ENCODE results near the gene SLC8A2. TPM values are rescaled to one million over a fixed set of nuclear protein-coding genes. Genes with fewer than 3 reads are reported as not detected.
A peak's percentile ranks its signal among the peaks of the same experiment; 100 is the strongest.

SLC8A2 gene
- total RNA-seq, 2 experiments from 2014 or later, result 0.13 to 0.36 TPM

DNA sequence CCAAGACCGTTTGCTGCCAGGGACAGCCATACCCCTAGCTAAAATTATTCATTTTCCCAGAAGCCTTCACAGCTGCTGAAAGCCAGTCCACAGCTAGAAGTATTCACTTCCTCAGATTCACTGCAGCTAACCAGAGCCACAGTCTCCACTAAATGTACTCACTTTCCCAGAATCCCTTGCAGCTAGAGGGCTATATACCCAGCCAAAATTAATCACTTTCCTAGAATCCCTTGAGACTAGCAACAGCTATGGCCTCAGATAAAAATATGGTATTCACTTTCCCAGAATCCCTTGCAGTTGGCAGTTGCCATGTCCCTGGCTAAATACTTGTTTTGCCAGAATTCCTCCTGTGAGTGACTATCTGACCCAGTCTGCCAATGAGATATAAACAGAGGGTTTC is 38.6 kb downstream of the SLC8A2 start:
- intact Hi-C loops (cut with micrococcal nuclease; ENCODE audit: unreplicated experiment), result no loop called here
- peak; percentile 44 for DNase-seq (ENCODE audit: low spot score)
- no peaks in the 10 kb centered on the region for H4K20me1 ChIP-seq (ENCODE audit: insufficient read depth, low read length)
- no peaks in the 10 kb centered on the region for H3K9me2 ChIP-seq (ENCODE audit: insufficient read depth, low read length)
- no peak overlapping the region for H3K4me3 ChIP-seq (ENCODE audit: low read depth, low read length, poor library complexity, severe bottlenecking)
- no peak overlapping the region for H3K27ac ChIP-seq (ENCODE audit: low read depth, low read length, poor library complexity, severe bottlenecking)
- H3K79me2 ChIP-seq (ENCODE audit: insufficient read depth, low read depth, low read length), result no peaks in the 10 kb centered on the region
- peak overlapping the region; percentile 79; the same call in 1 of the 2 replicates for H2AFZ ChIP-seq (ENCODE audit: low read length)
- no TSS peak for BruUV-seq (replicated peaks)
- TF ChIP-seq EZH2phosphoT487 (IDR thresholded peaks at IDR 0.05; ENCODE audit: borderline replicate concordance, low read depth, low read length), result no peak
- TF ChIP-seq, protein P1, sequence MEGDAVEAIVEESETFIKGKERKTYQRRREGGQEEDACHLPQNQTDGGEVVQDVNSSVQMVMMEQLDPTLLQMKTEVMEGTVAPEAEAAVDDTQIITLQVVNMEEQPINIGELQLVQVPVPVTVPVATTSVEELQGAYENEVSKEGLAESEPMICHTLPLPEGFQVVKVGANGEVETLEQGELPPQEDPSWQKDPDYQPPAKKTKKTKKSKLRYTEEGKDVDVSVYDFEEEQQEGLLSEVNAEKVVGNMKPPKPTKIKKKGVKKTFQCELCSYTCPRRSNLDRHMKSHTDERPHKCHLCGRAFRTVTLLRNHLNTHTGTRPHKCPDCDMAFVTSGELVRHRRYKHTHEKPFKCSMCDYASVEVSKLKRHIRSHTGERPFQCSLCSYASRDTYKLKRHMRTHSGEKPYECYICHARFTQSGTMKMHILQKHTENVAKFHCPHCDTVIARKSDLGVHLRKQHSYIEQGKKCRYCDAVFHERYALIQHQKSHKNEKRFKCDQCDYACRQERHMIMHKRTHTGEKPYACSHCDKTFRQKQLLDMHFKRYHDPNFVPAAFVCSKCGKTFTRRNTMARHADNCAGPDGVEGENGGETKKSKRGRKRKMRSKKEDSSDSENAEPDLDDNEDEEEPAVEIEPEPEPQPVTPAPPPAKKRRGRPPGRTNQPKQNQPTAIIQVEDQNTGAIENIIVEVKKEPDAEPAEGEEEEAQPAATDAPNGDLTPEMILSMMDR (conservative IDR thresholded peaks at IDR 0.05; ENCODE audit: low read length), result no peak
- no peak overlapping the region for H3K4me2 ChIP-seq (ENCODE audit: low read length)
- ChIA-PET POLR2A (no interaction called here), CTCF (ENCODE audit: unreplicated experiment) (no interaction called here)
- no peaks in the 10 kb centered on the region for H3K36me3 ChIP-seq (ENCODE audit: insufficient read depth, low read length)
- peaks cover 25% of the 10 kb centered on the region for H3K4me1 ChIP-seq (ENCODE audit: insufficient read depth, low read length, poor library complexity, severe bottlenecking)
- no peaks in the 10 kb centered on the region for H3K9me3 ChIP-seq (ENCODE audit: low read length)

DNA sequence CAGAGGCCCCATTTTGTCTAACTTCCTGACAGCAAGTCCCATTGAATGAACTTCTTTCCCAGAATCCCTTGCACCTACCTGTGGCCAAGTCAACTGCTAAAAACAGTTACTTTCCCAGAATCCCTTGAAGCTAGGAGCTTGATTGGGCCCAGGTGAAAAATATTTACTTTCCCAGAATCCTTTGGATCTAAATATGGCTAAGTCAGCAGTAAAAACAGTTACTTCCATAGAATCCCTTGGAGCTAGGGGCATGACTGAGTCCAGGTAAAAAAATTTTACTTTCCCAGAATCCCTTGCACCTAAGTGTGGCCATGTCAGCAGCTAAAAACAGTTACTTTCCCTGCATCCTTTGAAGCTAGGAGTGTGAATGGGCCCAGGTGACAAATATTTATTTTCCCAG is 39.2 kb downstream of the SLC8A2 start:
- peaks cover 30% of the 10 kb centered on the region for H3K4me1 ChIP-seq (ENCODE audit: insufficient read depth, low read length, poor library complexity, severe bottlenecking)
- ChIA-PET POLR2A (no interaction called here), CTCF (ENCODE audit: unreplicated experiment) (no interaction called here)
- H3K36me3 ChIP-seq (ENCODE audit: insufficient read depth, low read length), result no peaks in the 10 kb centered on the region
- H4K20me1 ChIP-seq (ENCODE audit: insufficient read depth, low read length), result no peaks in the 10 kb centered on the region
- TF ChIP-seq, protein P1 (conservative IDR thresholded peaks at IDR 0.05; ENCODE audit: low read length), result no peak
- TF ChIP-seq EZH2phosphoT487 (IDR thresholded peaks at IDR 0.05; ENCODE audit: borderline replicate concordance, low read depth, low read length), result no peak
- intact Hi-C loops (cut with micrococcal nuclease; ENCODE audit: unreplicated experiment), result no loop called here
- H3K27ac ChIP-seq (ENCODE audit: low read depth, low read length, poor library complexity, severe bottlenecking), result no peak overlapping the region
- no peak overlapping the region for H3K4me2 ChIP-seq (ENCODE audit: low read length)
- BruUV-seq (replicated peaks), result no TSS peak
- no peak for DNase-seq (ENCODE audit: low spot score)
- H2AFZ ChIP-seq (ENCODE audit: low read length), result peak overlapping the region; percentile 79; the same call in 1 of the 2 replicates
- H3K4me3 ChIP-seq (ENCODE audit: low read depth, low read length, poor library complexity, severe bottlenecking), result no peak overlapping the region
- H3K79me2 ChIP-seq (ENCODE audit: insufficient read depth, low read depth, low read length), result no peaks in the 10 kb centered on the region
- H3K9me3 ChIP-seq (ENCODE audit: low read length), result no peaks in the 10 kb centered on the region
- H3K9me2 ChIP-seq (ENCODE audit: insufficient read depth, low read length), result no peaks in the 10 kb centered on the region

DNA sequence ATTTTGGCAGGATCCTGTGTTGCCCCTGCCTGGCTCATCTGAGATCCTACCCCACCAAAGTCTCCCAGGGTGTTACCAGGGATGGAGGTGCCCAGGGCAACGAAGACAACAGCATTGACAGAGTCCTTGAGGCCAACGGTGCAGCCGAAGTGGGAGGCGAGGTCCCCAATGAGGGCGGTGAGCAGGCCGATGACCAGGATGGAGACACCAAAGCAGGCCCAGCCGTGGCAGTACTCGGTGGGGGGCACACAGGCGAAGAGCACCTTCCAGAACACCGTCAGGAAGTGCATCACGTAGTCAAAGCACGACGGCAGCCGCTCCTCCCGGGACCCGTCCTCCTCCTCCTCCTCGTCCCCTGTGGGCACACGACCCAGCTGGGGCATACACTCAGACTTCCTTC is 39.6 kb downstream of the SLC8A2 start:
- Histone ChIP-seq H3K4me1 (ENCODE audit: insufficient read depth, low read length, poor library complexity, severe bottlenecking) (peaks cover 33% of the 10 kb centered on the region), H2AFZ (ENCODE audit: low read length) (no peak overlapping the region; the same call in 1 of the 2 replicates), H3K4me3 (ENCODE audit: low read depth, low read length, poor library complexity, severe bottlenecking) (no peak overlapping the region), H3K9me2 (ENCODE audit: insufficient read depth, low read length) (no peaks in the 10 kb centered on the region), H4K20me1 (ENCODE audit: insufficient read depth, low read length) (no peaks in the 10 kb centered on the region), H3K27ac (ENCODE audit: low read depth, low read length, poor library complexity, severe bottlenecking) (no peak overlapping the region), H3K79me2 (ENCODE audit: insufficient read depth, low read depth, low read length) (no peaks in the 10 kb centered on the region), H3K9me3 (ENCODE audit: low read length) (no peaks in the 10 kb centered on the region), H3K36me3 (ENCODE audit: insufficient read depth, low read length) (no peaks in the 10 kb centered on the region), H3K4me2 (ENCODE audit: low read length) (no peak overlapping the region)
- no TSS peak for BruUV-seq (replicated peaks)
- intact Hi-C loops (cut with micrococcal nuclease; ENCODE audit: unreplicated experiment), result no loop called here
- TF ChIP-seq, protein P1 (conservative IDR thresholded peaks at IDR 0.05; ENCODE audit: low read length), result no peak
- no peak for TF ChIP-seq EZH2phosphoT487 (IDR thresholded peaks at IDR 0.05; ENCODE audit: borderline replicate concordance, low read depth, low read length)
- ChIA-PET CTCF (ENCODE audit: unreplicated experiment) (no interaction called here), POLR2A (no interaction called here)
- DNase-seq (ENCODE audit: low spot score), result no peak

All from OCI-LY7 (cell line).